Endothelial cell of umbilical vein (primary cell): Measurements from ENCODE around the gene CDC7. TPM values are rescaled to one million over a fixed set of nuclear protein-coding genes. Genes with fewer than 3 reads are reported as not detected.

ENCODE experiments used
- BruUV-seq: library from RNA; stranded (reverse); fragments of 400-500 nt; replicated peaks from 2 replicates; lab custom pipeline; 2021; lab: Mats Ljungman, UMichigan
- CTCF ChIA-PET: fragments of 300-600, 350-600 bp; sonication (Branson Sonifier 250); formaldehyde crosslinking; loops from one replicate; lab custom pipeline; 2021; ENCODE audit warnings: antibody characterized with exemption, inconsistent platforms; lab: Charles Lee
- POLR2A ChIA-PET: fragments of 300-600, 350-600 bp; sonication (Branson Sonifier 250); formaldehyde crosslinking; loops from one replicate; lab custom pipeline; 2021; ENCODE audit warnings: antibody characterized with exemption, inconsistent platforms; lab: Charles Lee
- DNase-seq: peaks from one replicate; pipeline ENCODE4 v3.0.0-alpha.2; 2011; ENCODE audit warnings: low read depth, low spot score
- FAIRE-seq: peaks from 2 replicates; lab custom pipeline; 2011; peaks lifted over from hg19 to GRCh38; lab: Jason Lieb, UNC
- H2AFZ ChIP-seq: 2 replicates; pipeline ENCODE4 v1.6.0; 2012; ENCODE audit warnings: low read depth, low read length, control low read depth, inconsistent platforms
- H3K27ac ChIP-seq: 2 replicates; pipeline ENCODE4 v1.5.1; 2011; ENCODE audit warnings: low read depth, mild to moderate bottlenecking, control low read depth, low read length, moderate library complexity; ENCODE audit not compliant: insufficient read depth
- H3K27me3 ChIP-seq, 2 experiments: 2 replicates each; pipeline versions ENCODE4 v1.6.0 to v1.6.1; 2011; ENCODE audit warnings: low read length in 2 of 2, mixed read lengths in 1 of 2; ENCODE audit not compliant: control insufficient read depth in 2 of 2, insufficient read depth in 2 of 2
- H3K36me3 ChIP-seq, 2 experiments: 2 replicates in 1 of 2; 3 replicates in 1 of 2; pipeline ENCODE4 v1.5.1; 2011; ENCODE audit warnings: low read length in 2 of 2, mild to moderate bottlenecking in 1 of 2, moderate library complexity in 1 of 2; ENCODE audit not compliant: control insufficient read depth in 2 of 2, insufficient read depth in 2 of 2; ENCODE audit errors: extremely low read depth in 1 of 2
- H3K4me1 ChIP-seq: 3 replicates; pipeline ENCODE4 v1.5.1; 2011; ENCODE audit warnings: mild to moderate bottlenecking, low read length; ENCODE audit not compliant: control insufficient read depth, insufficient read depth; ENCODE audit errors: extremely low read depth
- H3K4me2 ChIP-seq: 2 replicates; pipeline ENCODE4 v1.6.1; 2011; ENCODE audit warnings: low read length, control low read depth, mixed read lengths; ENCODE audit not compliant: insufficient read depth
- H3K4me3 ChIP-seq, 3 experiments: fragments of 200-600 bp in 1 of 3; sonication (generic), shearing (Covaris generic) in 1 of 3; replicated peaks in 1 of 3; 2 replicates each; pipeline ENCODE4 v1.5.1; 2011 to 2016; ENCODE audit warnings: control low read depth in 3 of 3, low read length in 3 of 3, mild to moderate bottlenecking in 2 of 3, inconsistent platforms in 1 of 3, low read depth in 1 of 3, moderate library complexity in 1 of 3; ENCODE audit not compliant: insufficient read depth in 1 of 3
- H3K79me2 ChIP-seq: 2 replicates; pipeline ENCODE4 v1.6.0; 2012; ENCODE audit warnings: low read length, inconsistent platforms; ENCODE audit not compliant: control insufficient read depth, insufficient read depth
- H3K9ac ChIP-seq: replicated peaks from 2 replicates; pipeline ENCODE3; 2011; ENCODE audit warnings: low read length, control low read depth; ENCODE audit not compliant: insufficient read depth; ENCODE audit errors: extremely low read depth
- H3K9me1 ChIP-seq: replicated peaks from 3 replicates; pipeline ENCODE4 v1.6.0; 2011; ENCODE audit warnings: mild to moderate bottlenecking, low read length; ENCODE audit not compliant: control insufficient read depth, insufficient read depth; ENCODE audit errors: extremely low read depth
- H3K9me3 ChIP-seq: replicated peaks from 2 replicates; pipeline ENCODE4 v1.5.1; 2012; ENCODE audit warnings: low read length, inconsistent platforms; ENCODE audit not compliant: control insufficient read depth, insufficient read depth
- H4K20me1 ChIP-seq: replicated peaks from 2 replicates; pipeline ENCODE3; 2011; ENCODE audit warnings: mild to moderate bottlenecking, low read length; ENCODE audit not compliant: control insufficient read depth, insufficient read depth; ENCODE audit errors: extremely low read depth
- CTCF ChIP-seq, 2 donors: IDR thresholded peaks; 1 replicate in 1 of 2; 2 replicates in 1 of 2; pipeline ENCODE4 v1.5.1; 2011; ENCODE audit warnings: low read length in 2 of 2, mild to moderate bottlenecking in 2 of 2, moderate library complexity in 2 of 2, control low read depth in 1 of 2, inconsistent platforms in 1 of 2, low read depth in 1 of 2; ENCODE audit not compliant: insufficient read depth in 1 of 2; ENCODE audit errors: extremely low read depth in 1 of 2
- EZH2 ChIP-seq: IDR thresholded peaks from 2 replicates; pipeline ENCODE4 v1.6.1; 2012; ENCODE audit warnings: borderline replicate concordance, low read depth, mild to moderate bottlenecking, moderate library complexity, low read length, inconsistent platforms; ENCODE audit not compliant: severe bottlenecking
- FOS ChIP-seq: IDR thresholded peaks from 2 replicates; pipeline ENCODE4 v1.6.1; 2011; ENCODE audit warnings: mild to moderate bottlenecking, low read length, moderate library complexity, borderline replicate concordance; ENCODE audit not compliant: insufficient read depth
- GATA2 ChIP-seq: IDR thresholded peaks from 2 replicates; pipeline ENCODE4 v1.7.0; 2011; ENCODE audit warnings: low read depth, mild to moderate bottlenecking, moderate library complexity, mixed read lengths, low read length; ENCODE audit not compliant: insufficient read length, insufficient read depth
- JUN ChIP-seq: IDR thresholded peaks from 2 replicates; pipeline ENCODE4 v1.6.1; 2011; ENCODE audit warnings: borderline replicate concordance, low read depth; ENCODE audit not compliant: insufficient read length, insufficient read depth
- MAX ChIP-seq: IDR thresholded peaks from 2 replicates; pipeline ENCODE4 v1.6.1; 2011; ENCODE audit not compliant: insufficient read depth, insufficient read length
- MYC ChIP-seq: IDR thresholded peaks from one replicate; pipeline ENCODE4 v1.6.1; 2011; ENCODE audit warnings: mild to moderate bottlenecking, low read depth, low read length
- POLR2A ChIP-seq: IDR thresholded peaks from 2 replicates; pipeline ENCODE4 v1.6.1; 2012; ENCODE audit warnings: low read depth, mild to moderate bottlenecking, control low read depth, low read length
- POLR2AphosphoS5 ChIP-seq: IDR thresholded peaks from 2 replicates; pipeline ENCODE4 v1.6.1; 2012; ENCODE audit warnings: low read depth, mild to moderate bottlenecking, control low read depth, low read length, moderate library complexity; ENCODE audit not compliant: insufficient read depth
- dilution Hi-C: fragments of 300-500 bp; cut with MboI; formaldehyde crosslinking; loops from one replicate; pipeline ENCODE4 v1.15.0; 2019; ENCODE audit warnings: low sequenced_read_pairs; ENCODE audit not compliant: extremely low pct_ligation_motif_present
- intact Hi-C: fragments of 100-400 bp; cut with micrococcal nuclease; formaldehyde crosslinking; loops from one replicate; pipeline ENCODE4 v1.10.0; 2022
- polyA plus RNA-seq, 4 experiments: library from polyadenylated mRNA; depleted of rRNA in 3 of 4; stranded (reverse) in 3 of 4; unstranded in 1 of 4; fragments of >200 nt; gene quantifications; 2 replicates each; pipeline versions ENCODE4 v1.2.1 to v1.2.3, GENCODE V29; 2011 to 2012; ENCODE audit warnings: missing spikeins in 1 of 4
- total RNA-seq: library from RNA; stranded (reverse); gene quantifications from 2 replicates; pipeline ENCODE4 v1.2.3, GENCODE V29; 2021

CDC7 gene
- total and polyA plus RNA-seq, 2 donors (not counting 3 experiments of a cell fraction or from before 2014, with no cell fraction given) = 3.9 to 11.7 TPM

DNA sequence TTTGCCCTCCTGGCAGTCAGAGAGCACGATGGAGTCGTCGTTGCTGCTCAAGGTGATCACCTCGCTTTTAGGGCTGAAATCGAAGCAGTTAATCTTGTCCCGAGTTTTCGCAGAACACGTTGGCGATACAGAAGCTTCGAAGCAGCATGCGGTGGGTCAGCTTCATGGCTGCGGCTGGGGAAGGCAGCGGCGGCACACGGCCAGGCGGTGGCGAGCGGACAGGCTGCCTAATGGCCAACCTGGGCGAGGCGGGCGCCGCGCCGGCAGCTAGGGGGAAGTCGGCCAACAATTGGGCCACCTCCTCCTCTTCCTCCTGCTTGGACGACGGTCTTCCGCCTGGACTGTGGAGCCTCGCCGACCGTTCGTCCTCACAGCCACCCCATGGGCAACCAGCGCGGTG lies 34.8 kb downstream of the CDC7 start:
- H2AFZ ChIP-seq = no peak overlapping the region
- no peak overlapping the region for H3K27ac ChIP-seq
- no TSS peak for BruUV-seq
- peaks cover 0 to 6% of the 10 kb centered on the region in 2 experiments for H3K27me3 ChIP-seq
- ChIA-PET POLR2A (no interaction called here), CTCF (no interaction called here)
- H3K9ac ChIP-seq = no peak overlapping the region
- no peaks in the 10 kb centered on the region for H3K36me3 ChIP-seq
- H3K4me3 ChIP-seq = no peak overlapping the region
- intact Hi-C loops = no loop called here
- TF ChIP-seq GATA2 (no peak), JUN (no peak), EZH2 (no peak), POLR2A (no peak), POLR2AphosphoS5 (no peak), CTCF (IDR thresholded peaks at IDR 0.05; ENCODE audit: extremely low read depth in 1 of 2, insufficient read depth in 1 of 2, low read depth in 1 of 2, low read length in 2 of 2) (no peak), MYC (no peak), FOS (no peak), MAX (no peak)
- no peaks in the 10 kb centered on the region for H3K9me3 ChIP-seq
- DNase-seq (no peak), FAIRE-seq (no peak)
- H3K9me1 ChIP-seq = no peaks in the 10 kb centered on the region
- no peak overlapping the region for H3K4me2 ChIP-seq
- dilution Hi-C loops = no loop called here
- no peaks in the 10 kb centered on the region for H3K4me1 ChIP-seq
- no peaks in the 10 kb centered on the region for H3K79me2 ChIP-seq
- no peaks in the 10 kb centered on the region for H4K20me1 ChIP-seq
